Stomach (tissue), 9 donors: ENCODE data around the gene PHETA1. TPM values are rescaled to one million over a fixed set of nuclear protein-coding genes. Genes with fewer than 3 reads are reported as not detected.

Experiments
- DNase-seq, 2 donors: peaks; one replicate each; pipeline versions ENCODE4 v3.0.0 to v3.0.0-alpha.2; 2013 to 2019
- H3K27ac ChIP-seq, 5 donors: fragments of 200-600 bp in 4 of 5; sonication (generic) in 4 of 5; one replicate each; pipeline ENCODE4 v1.5.1; 2013 to 2019; ENCODE audit warnings: mild to moderate bottlenecking in 1 of 5, moderate library complexity in 1 of 5
- H3K27me3 ChIP-seq, 3 donors: fragments of 200-600 bp; sonication (generic); one replicate each; pipeline ENCODE4 v1.5.1; 2017 to 2019; ENCODE audit warnings: mixed run types in 1 of 3
- H3K36me3 ChIP-seq, 4 donors: fragments of 200-600 bp; sonication (generic); 1 replicate in 3 of 4; 2 replicates in 1 of 4; pipeline ENCODE4 v1.5.1; 2016 to 2019
- H3K4me1 ChIP-seq, 4 donors: fragments of 200-600 bp; sonication (generic); one replicate each; pipeline ENCODE4 v1.5.1; 2016 to 2019
- H3K4me3 ChIP-seq, 4 donors: fragments of 200-600 bp; sonication (generic) in 3 of 4; one replicate each; pipeline ENCODE4 v1.5.1; 2016 to 2019; ENCODE audit warnings: mild to moderate bottlenecking in 1 of 4
- H3K9me3 ChIP-seq, 4 donors: fragments of 200-600 bp; sonication (generic); one replicate each; pipeline ENCODE4 v1.5.1; 2016 to 2019
- CTCF ChIP-seq, 7 experiments: fragments of 450-650 bp in 4 of 7; fragments of 200-600 bp in 3 of 7; sonication (generic) in 3 of 7; IDR thresholded peaks; one replicate each; pipeline ENCODE4 v1.5.1; 2016 to 2019; ENCODE audit warnings: antibody characterized with exemption in 7 of 7, control low read depth in 2 of 7, mild to moderate bottlenecking in 1 of 7
- EP300 ChIP-seq: sonication (generic); formaldehyde crosslinking; IDR thresholded peaks from one replicate; pipeline ENCODE4 v1.6.1; 2017; ENCODE audit warnings: antibody characterized with exemption
- POLR2A ChIP-seq, 4 donors: fragments of 450-650 bp; IDR thresholded peaks; one replicate each; pipeline ENCODE4 v1.6.1; 2016; ENCODE audit warnings: antibody characterized with exemption in 4 of 4, control low read depth in 2 of 4, mild to moderate bottlenecking in 1 of 4, moderate library complexity in 1 of 4
- POLR2AphosphoS5 ChIP-seq, 3 donors: sonication (generic); formaldehyde crosslinking; IDR thresholded peaks; one replicate each; pipeline ENCODE4 v1.6.1; 2016; ENCODE audit warnings: antibody characterized with exemption in 3 of 3
- WGBS, 5 donors: extraction: QIAGEN DNeasy Blood & Tissue Kit in 3 of 5; methylation state at CpG; one replicate each; pipeline versions ENCODE4 v1.1.5 to v1.1.7; 2013 to 2018; 5-methylcytosine and 5-hydroxymethylcytosine counted together
- intact Hi-C: fragments of 100-400 bp; cut with DNase I; formaldehyde crosslinking; loops from one replicate; pipeline ENCODE4 v1.15.1; 2023; ENCODE audit warnings: low total_unique reads
- polyA plus RNA-seq, 3 donors: library from polyadenylated mRNA; stranded (reverse); fragments of 200-250 nt; gene quantifications; one replicate each; pipeline ENCODE4 v1.2.3, GENCODE V29; 2013
- total RNA-seq, 5 donors: library from RNA; depleted of rRNA; stranded (reverse); fragments of >200 nt; gene quantifications; one replicate each; pipeline versions ENCODE4 v1.1.0 to v1.2.3, GENCODE V29; 2014 to 2016
- donor health status: healthy with polysubstance abuse.
- donor health status: Bipolar disorder and iron deficiency.
- donor health status: healthy.

Gene PHETA1
- total and polyA plus RNA-seq, 8 donors = 7.0 to 59.3 (median 17.7) TPM

GRCh38 chr12:111389635-111390034 is 20.7 kb upstream of the PHETA1 start:
- Histone ChIP-seq H3K9me3 (no peaks in the 10 kb centered on the region), H3K36me3 (no peaks in the 10 kb centered on the region), H3K27me3 (peaks cover 0 to 7% (median 0%) of the 10 kb centered on the region in 3 donors), H3K27ac (no peak overlapping the region), H3K4me3 (no peak overlapping the region), H3K4me1 (no peaks in the 10 kb centered on the region)
- WGBS, 5 donors = 67 to 80% (median 73%) methylated on average over 2 to 7 of the region's 7 CpGs
- intact Hi-C loops = no loop called here
- TF ChIP-seq EP300 (no peak), POLR2AphosphoS5 (IDR thresholded peaks at IDR 0.05) (no peak), CTCF (IDR thresholded peaks at IDR 0.05) (no peak), POLR2A (IDR thresholded peaks at IDR 0.05) (no peak)
- DNase-seq = no peak

DNA sequence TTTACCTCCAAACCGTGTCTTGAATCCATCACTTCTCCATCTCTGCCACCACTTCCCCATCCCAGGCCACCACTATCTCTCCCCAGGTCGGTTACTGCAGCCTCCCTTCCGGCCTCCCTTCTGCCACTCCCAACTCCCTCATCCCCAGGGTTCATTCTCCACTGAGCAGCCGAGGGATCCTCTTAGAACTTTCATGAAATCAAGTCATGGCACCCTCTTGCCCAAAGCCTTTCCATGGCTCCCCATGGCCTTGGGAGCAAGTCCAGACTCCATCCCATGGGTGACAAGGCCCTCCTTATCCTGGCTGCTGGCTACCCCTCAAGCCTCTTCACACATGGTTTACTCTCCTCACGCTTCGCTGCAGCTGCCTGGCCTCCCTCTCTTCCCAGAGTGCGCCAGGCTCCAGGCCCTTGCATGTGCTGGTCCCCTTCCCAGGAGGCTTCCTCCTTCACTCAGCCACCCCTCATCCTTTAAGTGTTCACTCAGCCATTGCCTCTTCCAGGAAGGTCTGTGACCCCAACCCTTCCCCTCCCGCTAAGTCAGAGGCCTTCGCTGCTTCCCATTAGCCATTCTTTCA is 18.9 kb upstream of the PHETA1 start:
- Histone ChIP-seq H3K36me3 (no peaks in the 10 kb centered on the region), H3K4me3 (no peak overlapping the region), H3K9me3 (no peaks in the 10 kb centered on the region), H3K27ac (no peak overlapping the region), H3K4me1 (no peaks in the 10 kb centered on the region), H3K27me3 (peaks cover 0 to 7% (median 0%) of the 10 kb centered on the region in 3 donors)
- DNase-seq = no peak
- no peak for TF ChIP-seq EP300
- TF ChIP-seq POLR2A (IDR thresholded peaks at IDR 0.05) = no peak
- TF ChIP-seq POLR2AphosphoS5 (IDR thresholded peaks at IDR 0.05) = no peak
- no peak for TF ChIP-seq CTCF (IDR thresholded peaks at IDR 0.05)
- WGBS, 5 donors = 81 to 87% (median 84%) methylated on average over 9 of the region's 9 CpGs
- intact Hi-C loops = no loop called here

GRCh38 chr12:111386885-111387284 is 18.0 kb upstream of the PHETA1 start:
- 27 to 42% (median 38%) methylated on average over 3 of the region's 3 CpGs for WGBS, 5 donors

DNA sequence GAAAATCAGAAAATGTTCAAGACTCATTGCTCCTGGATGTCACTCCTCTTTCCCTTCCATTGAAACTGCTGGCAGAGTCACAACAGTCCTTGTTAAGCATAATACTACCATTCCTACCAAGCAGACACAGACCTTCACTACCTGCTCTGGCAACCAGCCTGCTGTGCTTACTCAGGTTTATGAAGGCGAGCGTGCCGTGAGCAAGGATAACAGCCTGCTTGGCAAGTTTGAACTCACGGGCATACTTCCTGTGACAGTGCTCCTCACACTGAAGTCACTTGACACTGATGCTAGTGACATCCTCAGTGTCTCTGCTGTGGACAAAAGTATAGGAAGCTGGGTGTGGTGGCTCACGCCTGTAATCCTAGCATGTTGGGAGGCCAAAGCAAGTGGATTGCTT is 15.7 kb upstream of the PHETA1 start:
- 34 to 63% (median 50%) methylated on average over 5 of the region's 5 CpGs for WGBS, 5 donors
- Histone ChIP-seq H3K4me3 (no peak overlapping the region), H3K27ac (no peak overlapping the region), H3K27me3 (no peaks in the 10 kb centered on the region), H3K4me1 (no peaks in the 10 kb centered on the region), H3K36me3 (no peaks in the 10 kb centered on the region), H3K9me3 (no peaks in the 10 kb centered on the region)
- TF ChIP-seq EP300 = no peak
- no peak for TF ChIP-seq POLR2AphosphoS5 (IDR thresholded peaks at IDR 0.05)
- no peak for DNase-seq
- intact Hi-C loops = no loop called here

More at GRCh38 chr12:111386885-111387284, 18.0 kb upstream of the PHETA1 start:
- peaks cover 0 to 2% (median 0%) of the 10 kb centered on the region in 3 donors for H3K27me3 ChIP-seq
- H3K27ac ChIP-seq = no peak overlapping the region
- H3K4me3 ChIP-seq = no peak overlapping the region
- intact Hi-C loops = no loop called here
- H3K36me3 ChIP-seq = no peaks in the 10 kb centered on the region
- no peaks in the 10 kb centered on the region for H3K9me3 ChIP-seq
- no peaks in the 10 kb centered on the region for H3K4me1 ChIP-seq
- DNase-seq = peak in 1 of 2 donors; percentile 22
- TF ChIP-seq POLR2A (IDR thresholded peaks at IDR 0.05) (no peak), POLR2AphosphoS5 (IDR thresholded peaks at IDR 0.05) (no peak), CTCF (IDR thresholded peaks at IDR 0.05) (no peak), EP300 (no peak)

DNA sequence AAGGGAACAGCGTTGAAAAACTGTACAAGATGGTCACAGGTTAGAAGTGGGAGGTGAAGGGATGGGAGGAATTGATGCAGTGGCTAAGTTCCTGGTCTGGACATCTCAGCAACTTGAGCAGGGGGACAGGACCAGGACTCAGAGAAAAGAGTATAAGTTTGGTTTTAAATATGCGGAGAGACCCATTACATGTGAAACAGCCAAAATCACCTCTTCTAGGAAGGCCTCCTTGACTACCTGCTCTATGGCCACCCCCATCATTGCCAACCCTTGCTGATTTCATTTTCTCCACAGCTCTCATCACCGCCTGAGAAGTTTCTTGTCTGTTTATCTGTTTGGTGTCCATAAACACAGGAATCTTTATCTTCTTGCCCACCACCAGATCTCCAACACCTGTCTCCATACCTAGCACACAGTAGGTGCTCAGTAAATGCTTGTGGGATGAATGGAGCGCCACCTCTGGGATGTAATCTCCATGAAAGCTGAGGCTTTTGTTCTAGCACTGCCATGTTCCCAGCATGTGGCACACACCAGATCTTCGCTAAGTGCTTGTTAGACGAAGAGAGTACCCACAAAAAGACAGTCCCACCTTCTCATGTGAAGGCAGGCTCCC is 11.2 kb upstream of the PHETA1 start:
- WGBS, 5 donors = 86 to 91% (median 90%) methylated on average over 6 of the region's 6 CpGs

More for the DNA sequence above, 11.2 kb upstream of the PHETA1 start:
- intact Hi-C loops = no loop called here
- no peaks in the 10 kb centered on the region for H3K36me3 ChIP-seq
- H3K27me3 ChIP-seq = no peaks in the 10 kb centered on the region
- no peak for DNase-seq
- no peak overlapping the region for H3K27ac ChIP-seq
- no peak for TF ChIP-seq POLR2A (IDR thresholded peaks at IDR 0.05)
- no peak for TF ChIP-seq POLR2AphosphoS5 (IDR thresholded peaks at IDR 0.05)
- no peak for TF ChIP-seq EP300
- H3K4me1 ChIP-seq = no peaks in the 10 kb centered on the region
- no peak overlapping the region for H3K4me3 ChIP-seq
- H3K9me3 ChIP-seq = peaks cover 0 to 7% (median 0%) of the 10 kb centered on the region in 4 donors
